Non-pigmented ciliary epithelial cell (primary cell): ENCODE results near the gene KIAA1328.
"Not testable (repeated sequence)": the region's sequence is repeated elsewhere in the genome, so short reads cannot be mapped to it uniquely, and the experiment has no call there.

Experiments used
- DNase-seq: peaks from one replicate; pipeline ENCODE4 v3.0.0-alpha.2; 2010; ENCODE audit warnings: low read depth

KIAA1328 gene

GRCh38 chr18:36887864-36888263 lies 58.9 kb downstream of the KIAA1328 start:
- no peak for DNase-seq

GRCh38 chr18:36888778-36889177 lies 59.9 kb downstream of the KIAA1328 start:
- no peak for DNase-seq

GRCh38 chr18:36889321-36889720 lies 60.4 kb downstream of the KIAA1328 start:
- DNase-seq: no peak

GRCh38 chr18:36889742-36890141 lies 60.8 kb downstream of the KIAA1328 start:
- no peak for DNase-seq

GRCh38 chr18:36890598-36890997 lies 61.7 kb downstream of the KIAA1328 start:
- DNase-seq: no peak

- DNase-seq: no peak
These were observed 64.3 kb downstream of the KIAA1328 start for GRCh38 chr18:36893227-36893626.

GRCh38 chr18:36895606-36896005 lies 66.7 kb downstream of the KIAA1328 start:
- DNase-seq: no peak

- no peak for DNase-seq
These were observed 68.3 kb downstream of the KIAA1328 start for GRCh38 chr18:36897253-36897652.

GRCh38 chr18:36899289-36899688 lies 70.4 kb downstream of the KIAA1328 start:
- no peak for DNase-seq

GRCh38 chr18:36900466-36900865 lies 71.5 kb downstream of the KIAA1328 start:
- DNase-seq: no peak

- no peak for DNase-seq
These were observed 72.4 kb downstream of the KIAA1328 start for GRCh38 chr18:36901277-36901701.

- no peak for DNase-seq
These were observed 74.4 kb downstream of the KIAA1328 start for GRCh38 chr18:36903215-36903928.

- no peak for DNase-seq
These were observed 76.6 kb downstream of the KIAA1328 start for GRCh38 chr18:36905571-36905970.

- not testable (repeated sequence) for DNase-seq
These were observed 80.4 kb downstream of the KIAA1328 start for GRCh38 chr18:36909282-36909681.

- no peak for DNase-seq
These were observed 84.0 kb downstream of the KIAA1328 start for GRCh38 chr18:36912887-36913286.

- DNase-seq: no peak
These were observed 89.0 kb downstream of the KIAA1328 start for GRCh38 chr18:36917907-36918306.

- no peak for DNase-seq
These were observed 100.7 kb downstream of the KIAA1328 start for GRCh38 chr18:36929601-36930000.

- no peak for DNase-seq
These were observed 102.2 kb downstream of the KIAA1328 start for GRCh38 chr18:36931106-36931505.

GRCh38 chr18:36933552-36933951 lies 104.6 kb downstream of the KIAA1328 start:
- DNase-seq: no peak

GRCh38 chr18:36934884-36935283 lies 106.0 kb downstream of the KIAA1328 start:
- peak; percentile 13 for DNase-seq

- no peak for DNase-seq
These were observed 113.3 kb downstream of the KIAA1328 start for GRCh38 chr18:36942264-36942663.

GRCh38 chr18:36947820-36948348 lies 119.0 kb downstream of the KIAA1328 start:
- no peak for DNase-seq

GRCh38 chr18:36950282-36950681 lies 121.4 kb downstream of the KIAA1328 start:
- DNase-seq: no peak

GRCh38 chr18:36950960-36951359 lies 122.0 kb downstream of the KIAA1328 start:
- DNase-seq: no peak
